Body of pancreas (tissue), 4 donors: ENCODE measurements around the gene KLHL26.

Experiments
- POLR2A ChIP-seq, 3 donors: fragments of 450-650 bp; IDR thresholded peaks; one replicate each; pipeline ENCODE4 v1.6.1; 2016; ENCODE audit warnings: antibody characterized with exemption in 3 of 3, mild to moderate bottlenecking in 2 of 3
- TF ChIP-seq, protein P1 (sequence below), 7 experiments: fragments of 450-650 bp in 4 of 7; fragments of 200-600 bp in 3 of 7; sonication (generic) in 3 of 7; IDR thresholded peaks; one replicate each; pipeline ENCODE4 v1.5.1; 2016 to 2019; ENCODE audit warnings: antibody characterized with exemption in 7 of 7

DNA sequence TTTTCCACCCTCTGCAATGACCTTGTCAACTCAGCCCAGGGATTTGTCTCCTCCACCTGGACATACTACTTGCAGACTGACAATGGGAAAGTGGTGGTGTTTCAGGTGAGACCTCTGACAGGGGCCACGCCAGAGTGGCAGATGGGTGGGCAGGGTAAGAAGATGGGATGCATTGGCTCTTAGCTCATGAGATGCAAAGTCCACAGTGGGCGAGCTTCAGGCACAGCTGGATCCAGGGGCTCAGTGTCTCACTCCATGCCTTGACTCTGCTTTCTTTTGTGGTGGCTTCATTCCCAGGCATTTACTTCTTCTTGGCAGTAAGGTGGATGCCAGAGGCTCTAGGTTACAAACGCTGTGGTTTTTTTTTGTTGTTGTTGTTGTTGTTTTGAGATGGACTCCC lies 20.8 kb upstream of the KLHL26 start:
- no peak for TF ChIP-seq POLR2A (IDR thresholded peaks at IDR 0.05)
- TF ChIP-seq, protein P1, sequence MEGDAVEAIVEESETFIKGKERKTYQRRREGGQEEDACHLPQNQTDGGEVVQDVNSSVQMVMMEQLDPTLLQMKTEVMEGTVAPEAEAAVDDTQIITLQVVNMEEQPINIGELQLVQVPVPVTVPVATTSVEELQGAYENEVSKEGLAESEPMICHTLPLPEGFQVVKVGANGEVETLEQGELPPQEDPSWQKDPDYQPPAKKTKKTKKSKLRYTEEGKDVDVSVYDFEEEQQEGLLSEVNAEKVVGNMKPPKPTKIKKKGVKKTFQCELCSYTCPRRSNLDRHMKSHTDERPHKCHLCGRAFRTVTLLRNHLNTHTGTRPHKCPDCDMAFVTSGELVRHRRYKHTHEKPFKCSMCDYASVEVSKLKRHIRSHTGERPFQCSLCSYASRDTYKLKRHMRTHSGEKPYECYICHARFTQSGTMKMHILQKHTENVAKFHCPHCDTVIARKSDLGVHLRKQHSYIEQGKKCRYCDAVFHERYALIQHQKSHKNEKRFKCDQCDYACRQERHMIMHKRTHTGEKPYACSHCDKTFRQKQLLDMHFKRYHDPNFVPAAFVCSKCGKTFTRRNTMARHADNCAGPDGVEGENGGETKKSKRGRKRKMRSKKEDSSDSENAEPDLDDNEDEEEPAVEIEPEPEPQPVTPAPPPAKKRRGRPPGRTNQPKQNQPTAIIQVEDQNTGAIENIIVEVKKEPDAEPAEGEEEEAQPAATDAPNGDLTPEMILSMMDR (IDR thresholded peaks at IDR 0.05) = no peak
